SU-DHL-6 (cell line): ENCODE data around the gene TUBB6.

Experiments
- CTCF ChIP-seq: fragments of 200-600 bp; sonication (generic); IDR thresholded peaks from one replicate; pipeline ENCODE4 v1.5.1; 2017; ENCODE audit warnings: antibody characterized with exemption, mild to moderate bottlenecking, low read length, moderate library complexity; ENCODE audit not compliant: insufficient read depth, poor library complexity, severe bottlenecking
- EZH2phosphoT487 ChIP-seq: fragments of 200-600 bp; sonication (generic), shearing (Covaris generic); conservative IDR thresholded peaks from 2 replicates; pipeline ENCODE4 v1.6.1; 2018; ENCODE audit warnings: mild to moderate bottlenecking, antibody characterized with exemption, low read length, moderate library complexity, mixed read lengths

- TF ChIP-seq CTCF = no peak
- TF ChIP-seq EZH2phosphoT487 = no peak
Observed at GRCh38 chr18:12366784-12367183, 58.7 kb downstream of the TUBB6 start.
